Measurements from ENCODE around the gene TWSG1.

DNA sequence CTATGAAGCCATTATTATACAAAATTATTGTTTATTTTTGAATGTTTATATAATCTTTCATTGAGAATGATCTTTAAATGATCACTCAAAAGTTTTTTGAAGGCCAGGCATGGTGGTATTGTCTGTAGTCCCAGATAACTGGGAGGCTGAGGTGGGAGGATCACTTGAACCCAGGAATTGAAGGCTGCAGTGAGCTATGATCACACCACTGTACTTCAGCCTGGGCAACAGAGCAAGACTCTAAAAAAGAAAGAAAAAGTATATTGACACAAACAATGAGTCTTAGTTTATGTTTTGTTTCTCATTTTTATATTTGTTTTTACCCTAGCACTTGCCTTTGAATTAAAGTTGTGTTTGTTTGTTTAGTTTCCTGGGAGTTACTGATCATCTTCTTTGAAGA lies 2.3 kb downstream of the TWSG1 start:
- TF ChIP-seq, protein P1, sequence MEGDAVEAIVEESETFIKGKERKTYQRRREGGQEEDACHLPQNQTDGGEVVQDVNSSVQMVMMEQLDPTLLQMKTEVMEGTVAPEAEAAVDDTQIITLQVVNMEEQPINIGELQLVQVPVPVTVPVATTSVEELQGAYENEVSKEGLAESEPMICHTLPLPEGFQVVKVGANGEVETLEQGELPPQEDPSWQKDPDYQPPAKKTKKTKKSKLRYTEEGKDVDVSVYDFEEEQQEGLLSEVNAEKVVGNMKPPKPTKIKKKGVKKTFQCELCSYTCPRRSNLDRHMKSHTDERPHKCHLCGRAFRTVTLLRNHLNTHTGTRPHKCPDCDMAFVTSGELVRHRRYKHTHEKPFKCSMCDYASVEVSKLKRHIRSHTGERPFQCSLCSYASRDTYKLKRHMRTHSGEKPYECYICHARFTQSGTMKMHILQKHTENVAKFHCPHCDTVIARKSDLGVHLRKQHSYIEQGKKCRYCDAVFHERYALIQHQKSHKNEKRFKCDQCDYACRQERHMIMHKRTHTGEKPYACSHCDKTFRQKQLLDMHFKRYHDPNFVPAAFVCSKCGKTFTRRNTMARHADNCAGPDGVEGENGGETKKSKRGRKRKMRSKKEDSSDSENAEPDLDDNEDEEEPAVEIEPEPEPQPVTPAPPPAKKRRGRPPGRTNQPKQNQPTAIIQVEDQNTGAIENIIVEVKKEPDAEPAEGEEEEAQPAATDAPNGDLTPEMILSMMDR (IDR thresholded peaks at IDR 0.05) = no peak
- TF ChIP-seq POLR2A (IDR thresholded peaks at IDR 0.05) = no peak

Data from heart left ventricle (tissue), 13 donors.